HG02759 (cell line): Measurements from ENCODE around the gene CCDC185.

Source experiments
- ATAC-seq: cut with Tn5 transposase; IDR thresholded peaks from one replicate; pipeline ENCODE4 v1.9.1; 2021; ENCODE audit warnings: mild to moderate bottlenecking, moderate library complexity; ENCODE audit not compliant: unreplicated experiment

Gene CCDC185

GRCh38 chr1:223393275-223394214 is at the start of gene CCDC185:
CCDC185 (plus strand) TSS chr1:223393415; CDS start chr1:223393476, 61 bp downstream.
- no peak for ATAC-seq

- ATAC-seq = no peak
Measured at GRCh38 chr1:223343692-223344091, 49.5 kb upstream of the CCDC185 start.

DNA sequence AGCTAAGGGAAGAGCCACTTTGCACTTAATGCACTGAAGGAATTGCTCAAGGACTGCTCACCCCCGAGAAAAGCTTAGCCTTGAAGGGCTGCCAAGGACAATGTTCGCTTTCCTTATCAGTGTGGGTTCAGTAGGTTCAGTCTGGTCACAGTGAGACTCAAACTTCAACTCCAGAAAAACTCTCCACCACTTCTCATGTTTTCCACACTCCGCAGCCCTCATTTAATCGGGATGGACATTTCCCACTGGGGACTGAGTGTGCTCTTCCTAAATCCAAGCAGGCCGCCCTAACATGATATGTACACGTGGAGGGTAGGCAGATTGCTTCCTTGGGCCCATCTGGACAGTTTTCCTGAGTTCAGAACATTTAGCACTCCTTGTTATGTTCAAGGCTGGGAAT is 48.7 kb upstream of the CCDC185 start:
- ATAC-seq = no peak

GRCh38 chr1:223345720-223346119 is 47.5 kb upstream of the CCDC185 start:
- no peak for ATAC-seq

GRCh38 chr1:223346311-223346710 is 46.9 kb upstream of the CCDC185 start:
- no peak for ATAC-seq

DNA sequence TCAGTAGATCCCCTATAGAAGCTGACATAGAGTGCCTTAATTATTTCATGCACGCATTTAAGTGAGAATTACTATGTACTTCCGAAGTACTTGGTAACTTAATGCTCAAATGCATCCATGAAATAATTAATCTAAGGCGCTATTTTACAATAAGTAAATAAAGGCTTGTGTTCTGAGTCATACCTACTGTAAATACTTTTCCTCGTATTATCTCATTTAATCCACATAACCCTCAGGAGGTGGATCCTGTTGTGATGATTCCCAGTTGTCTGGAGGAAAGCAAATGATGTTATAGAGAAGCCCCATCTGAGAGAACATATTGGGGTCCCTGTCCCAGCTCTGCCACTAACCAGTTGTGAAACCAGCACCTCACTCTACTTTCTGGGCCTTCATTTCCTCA is 45.6 kb upstream of the CCDC185 start:
- no peak for ATAC-seq

DNA sequence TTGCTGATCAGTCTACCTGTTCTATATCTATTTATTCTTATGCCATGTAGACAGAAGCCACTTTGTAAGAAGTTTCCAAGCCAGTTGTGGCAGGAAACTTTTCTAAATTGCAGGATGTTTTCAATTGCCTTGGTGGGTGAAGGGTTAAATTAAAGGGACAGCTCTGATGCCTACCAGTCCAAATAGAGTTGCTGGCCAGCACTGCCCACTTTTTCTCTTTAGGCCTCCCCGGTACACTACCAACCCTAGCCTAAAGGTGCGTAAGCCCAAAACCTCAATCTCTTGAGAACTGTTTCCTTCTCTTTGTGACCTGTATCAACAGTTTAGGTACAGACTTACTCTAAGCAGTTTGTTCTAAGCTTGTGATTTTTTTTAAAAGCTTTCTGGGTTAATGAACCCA is 44.8 kb upstream of the CCDC185 start:
- no peak for ATAC-seq

DNA sequence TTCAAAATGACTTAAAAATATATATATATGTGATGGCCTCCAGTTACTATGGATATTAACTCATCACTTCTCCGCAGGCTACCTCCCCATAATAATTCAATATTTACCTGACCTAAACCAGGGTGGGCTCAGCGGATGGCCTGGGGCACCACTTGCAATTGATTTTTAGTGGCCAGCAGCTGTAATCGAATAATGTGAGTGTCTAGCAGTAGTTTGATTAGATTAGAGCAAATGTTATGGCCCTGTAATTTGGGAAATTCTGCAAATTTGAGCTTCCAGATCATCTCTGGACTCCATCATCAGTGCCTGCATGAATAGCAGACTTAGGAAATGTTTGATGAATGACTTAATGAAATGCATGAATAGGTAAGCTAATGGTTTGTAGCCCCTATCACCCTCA is 44.0 kb upstream of the CCDC185 start:
- no peak for ATAC-seq

DNA sequence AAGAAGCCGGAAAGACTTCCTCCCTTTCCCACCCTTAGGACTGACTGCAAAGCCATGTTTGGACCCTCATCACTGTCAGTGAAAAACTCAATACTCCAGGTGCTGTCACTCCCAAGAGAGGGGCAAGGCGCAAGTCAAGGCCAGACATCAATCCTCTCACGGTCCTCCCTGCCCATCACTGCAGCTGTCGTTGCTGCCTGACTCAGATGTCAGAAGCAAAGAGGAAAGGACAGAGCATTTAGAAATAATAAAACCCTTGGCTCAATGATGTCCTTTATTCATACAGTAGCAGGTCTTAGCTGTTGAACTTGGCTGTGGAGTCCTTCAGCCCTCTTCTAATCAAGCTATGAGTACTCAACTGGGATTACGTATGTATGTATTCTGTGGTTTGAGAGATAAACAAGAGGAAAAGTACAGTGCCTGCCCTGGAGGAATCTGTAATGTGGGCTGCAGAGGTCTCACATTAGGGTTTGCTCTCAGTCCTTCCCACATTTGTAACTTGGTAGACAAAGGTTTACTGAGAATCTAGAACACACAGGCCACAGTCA is 42.8 kb upstream of the CCDC185 start:
- no peak for ATAC-seq

DNA sequence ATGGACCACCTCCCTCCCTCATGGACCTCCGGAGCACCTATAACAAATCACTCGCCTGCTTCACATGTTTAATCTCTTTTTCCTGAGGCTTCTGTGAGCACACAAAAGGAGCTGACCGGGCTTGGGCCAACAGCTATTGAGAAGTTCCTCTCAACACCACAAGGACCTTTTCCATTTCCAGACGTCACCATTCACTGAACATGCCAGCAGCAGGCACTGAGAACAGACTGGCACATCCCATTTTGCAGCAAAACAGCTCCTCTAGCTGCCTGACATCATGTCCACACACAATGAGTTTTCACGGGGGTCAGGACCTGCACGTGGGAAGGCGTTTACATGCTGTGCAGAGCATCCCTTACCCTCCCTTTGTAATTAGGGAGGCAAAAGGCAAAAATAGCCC is 40.3 kb upstream of the CCDC185 start:
- no peak for ATAC-seq

- no peak for ATAC-seq
Measured at GRCh38 chr1:223353939-223354338, 39.3 kb upstream of the CCDC185 start.

DNA sequence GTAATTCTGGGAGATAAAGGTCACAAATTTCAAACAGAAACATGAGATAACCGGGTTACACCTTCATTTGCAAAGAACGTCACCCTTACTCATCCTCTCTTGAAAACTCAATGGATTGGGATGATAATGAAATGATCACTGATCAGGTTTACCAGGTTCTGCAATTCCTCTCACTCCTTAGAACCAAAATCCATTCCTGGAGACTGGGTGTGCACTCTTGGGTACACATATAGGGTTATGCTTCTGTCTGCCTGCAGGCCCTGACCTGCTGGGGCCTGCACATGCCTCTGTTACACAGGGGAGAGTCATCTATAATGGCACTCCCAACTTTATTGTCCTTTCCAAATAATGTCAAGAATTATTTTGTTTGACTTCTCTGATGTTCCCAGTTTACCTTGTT is 37.5 kb upstream of the CCDC185 start:
- no peak for ATAC-seq

DNA sequence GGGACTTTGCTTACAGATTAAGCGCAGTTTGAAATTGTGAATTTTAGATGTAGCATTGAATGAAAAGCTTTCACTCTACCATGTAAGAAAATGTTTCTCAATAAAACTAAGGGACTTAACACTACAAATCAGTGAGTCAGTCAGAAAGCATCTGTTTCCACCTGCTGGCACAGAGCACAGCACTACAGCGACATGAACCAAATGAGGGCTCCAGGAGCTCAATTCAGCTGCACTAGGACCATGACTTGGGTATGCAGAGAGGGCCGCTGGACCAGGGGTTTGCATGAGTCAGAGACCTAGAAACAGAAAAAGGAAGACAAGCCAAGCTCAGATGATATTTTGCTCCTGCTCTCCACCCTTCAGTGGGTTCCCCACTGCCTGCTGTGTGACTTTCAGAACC is 34.4 kb upstream of the CCDC185 start:
- ATAC-seq = no peak

- no peak for ATAC-seq
Measured at GRCh38 chr1:223363057-223363855, 30.0 kb upstream of the CCDC185 start.

GRCh38 chr1:223363856-223364684 is 29.1 kb upstream of the CCDC185 start, which contains the start of gene SUSD4:
SUSD4 (minus strand) TSS chr1:223364176; CDS start chr1:223363425, 751 bp downstream.
- peak; percentile 80 for ATAC-seq

DNA sequence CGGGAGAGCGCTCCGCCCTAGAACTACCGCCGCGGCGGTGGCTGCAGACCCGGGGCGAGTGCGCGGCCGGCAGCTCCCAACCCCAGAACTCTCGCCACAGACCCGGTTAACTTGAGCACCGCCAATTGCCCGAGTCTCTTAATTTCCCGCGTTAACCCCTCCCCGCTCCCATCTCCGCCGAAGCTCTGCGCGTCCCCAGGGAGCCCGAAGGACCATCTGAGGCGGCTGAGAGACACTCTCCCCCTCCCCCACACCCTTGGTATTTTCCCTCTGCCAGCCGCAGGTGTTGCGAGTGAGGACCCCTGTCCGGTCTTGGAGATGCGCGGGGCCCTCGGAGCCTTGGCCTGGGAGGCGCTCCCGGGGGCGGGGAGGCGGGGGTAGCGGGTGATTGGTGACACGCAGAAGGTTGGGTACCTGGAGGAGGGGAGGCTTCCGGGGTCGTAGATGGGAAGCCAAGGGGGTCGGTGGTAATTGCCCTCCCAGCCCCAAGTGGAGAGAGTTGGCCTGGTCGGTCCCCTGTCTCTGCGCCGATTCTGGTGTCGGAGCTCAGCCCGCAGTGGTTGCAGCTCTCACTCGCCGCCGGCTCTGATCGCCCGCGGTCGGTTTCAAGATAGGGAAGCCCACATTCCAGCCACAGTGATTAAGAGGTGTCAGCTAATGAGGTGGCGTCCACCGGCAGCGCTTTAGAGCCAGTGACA is 28.4 kb upstream of the CCDC185 start:
- peak; percentile 5 for ATAC-seq

GRCh38 chr1:223374064-223374610 is 19.1 kb upstream of the CCDC185 start:
- no peak for ATAC-seq

DNA sequence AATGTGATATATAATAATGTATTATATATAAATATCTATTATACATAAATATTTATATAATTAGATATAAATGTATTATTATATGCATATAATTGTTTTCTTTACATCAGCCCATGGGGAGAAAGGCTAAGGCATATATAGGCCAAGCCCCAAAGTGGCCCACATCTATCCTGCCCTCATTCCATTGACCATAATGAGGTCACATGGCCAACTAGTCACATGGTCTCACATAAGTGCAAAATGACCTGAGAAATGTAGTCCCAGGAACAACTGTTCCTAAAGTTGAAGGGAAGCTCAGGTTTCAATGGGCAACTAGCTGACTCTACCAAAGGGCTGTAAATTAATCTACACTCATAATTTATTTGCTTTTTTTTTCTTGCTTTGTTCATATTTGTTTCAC is 14.5 kb upstream of the CCDC185 start:
- ATAC-seq = no peak

- ATAC-seq = no peak
Measured at GRCh38 chr1:223386013-223386412, 7.2 kb upstream of the CCDC185 start.

GRCh38 chr1:223390618-223391017 is 2.6 kb upstream of the CCDC185 start:
- ATAC-seq = no peak
